ENCODE data around the gene SYNGR3.

Gene SYNGR3

DNA sequence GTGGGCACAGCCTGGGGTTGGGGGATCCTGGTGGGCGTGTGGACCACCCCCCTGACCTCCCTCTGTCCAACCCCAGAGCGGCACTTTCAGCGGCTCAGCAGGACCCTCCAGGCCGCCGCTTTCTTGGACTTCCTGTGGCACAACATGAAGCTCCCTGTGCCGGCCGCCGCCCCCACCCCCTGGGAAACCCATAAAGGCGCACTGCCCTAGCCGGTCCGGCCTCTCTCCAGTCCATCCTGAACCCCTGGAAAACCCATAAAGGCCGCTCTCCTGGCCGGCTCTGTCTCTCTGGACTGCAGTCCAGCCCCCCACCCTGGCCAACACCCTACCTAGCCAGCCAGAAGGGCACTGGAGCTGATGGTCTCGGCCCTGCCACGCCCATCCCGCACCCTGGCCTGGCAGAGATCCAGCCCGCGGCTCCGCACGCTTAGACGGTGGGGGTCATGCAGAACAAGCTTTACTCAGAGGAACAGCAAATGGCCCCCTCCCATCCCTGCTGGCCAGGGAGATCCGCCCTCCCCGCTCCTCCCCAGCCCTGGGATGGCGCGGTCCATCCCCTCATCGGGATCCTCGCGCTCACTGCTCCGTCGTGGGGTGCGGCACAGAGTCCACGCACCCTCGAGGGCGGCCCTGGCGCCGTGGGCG lies 11.2 kb upstream of the SYNGR3 start:
- no peak for DNase-seq

DNA sequence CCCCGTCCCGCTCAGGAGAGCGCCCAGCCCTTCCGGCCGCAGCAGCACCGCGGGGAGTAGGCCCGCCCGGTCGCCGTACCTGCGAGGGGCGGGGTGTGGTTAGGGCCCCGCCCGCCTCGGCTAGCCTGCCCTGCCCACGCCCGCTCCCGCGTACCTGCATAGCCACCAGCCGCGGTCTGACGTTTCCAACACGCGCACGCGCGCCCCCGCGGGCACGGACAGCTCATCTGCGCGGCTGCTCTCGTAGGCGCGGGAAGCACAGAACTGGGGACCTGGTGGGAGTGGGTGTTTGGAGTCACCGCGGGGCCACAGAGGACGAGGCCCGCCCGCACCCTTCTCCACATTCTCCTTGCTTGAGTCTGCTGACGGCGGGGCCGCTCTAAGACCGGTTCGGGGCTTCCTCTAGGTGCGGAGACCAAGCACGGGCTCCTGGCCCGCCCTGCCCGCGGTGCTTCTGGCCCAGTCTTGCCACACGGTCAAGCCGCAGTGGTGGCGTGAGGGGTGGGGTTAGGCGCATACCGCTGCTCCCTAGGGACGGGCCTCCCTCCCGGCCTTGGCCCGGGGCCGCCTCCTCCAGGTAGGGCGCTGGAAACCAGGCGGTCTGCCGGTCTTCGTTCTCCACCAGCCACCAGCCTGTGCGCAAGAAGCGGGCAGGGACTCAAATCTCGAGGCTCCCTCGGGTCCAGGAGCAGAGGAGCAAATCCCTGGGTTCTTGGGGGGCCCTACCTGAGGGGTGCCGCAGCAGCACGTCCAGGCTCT lies 10.3 kb upstream of the SYNGR3 start:
- peak; percentile 28 to 46 for DNase-seq

DNA sequence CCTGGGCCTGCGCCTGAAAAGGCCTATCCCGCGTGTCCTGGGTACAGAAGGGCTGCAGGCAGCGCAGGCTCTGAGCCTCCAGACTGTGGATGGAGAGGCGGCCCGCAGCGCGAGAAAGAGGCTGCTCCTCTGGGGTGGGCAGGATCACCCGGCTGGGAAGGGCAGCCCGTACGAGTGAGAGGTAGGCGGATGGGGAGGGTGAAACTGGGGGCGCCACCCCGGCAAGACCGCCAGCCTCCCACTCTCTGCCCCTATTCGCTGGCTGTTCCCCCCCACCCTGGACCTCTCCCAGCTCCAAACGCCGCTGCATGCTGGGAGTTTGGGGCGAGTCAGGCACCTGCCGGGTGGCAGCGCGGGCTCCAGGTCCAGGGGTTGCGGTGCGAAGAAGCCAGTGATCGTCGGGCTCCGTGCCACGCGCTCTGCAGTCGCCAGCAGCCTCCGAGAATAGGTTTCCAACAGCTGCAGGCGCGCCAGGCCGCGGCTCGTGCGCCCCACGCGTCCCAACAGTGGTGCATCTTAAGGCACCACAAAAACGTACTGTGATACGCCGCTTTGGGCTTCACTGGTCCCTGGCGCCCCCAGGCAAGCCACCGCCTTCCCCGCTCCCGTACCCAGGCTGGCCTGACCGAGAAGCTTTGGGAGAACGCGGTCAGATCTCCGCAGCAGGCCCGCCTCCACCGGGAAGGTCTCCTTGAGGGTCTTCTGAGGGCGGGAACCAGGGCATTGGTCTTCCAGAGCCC lies 9.6 kb upstream of the SYNGR3 start:
- no peak for DNase-seq

DNA sequence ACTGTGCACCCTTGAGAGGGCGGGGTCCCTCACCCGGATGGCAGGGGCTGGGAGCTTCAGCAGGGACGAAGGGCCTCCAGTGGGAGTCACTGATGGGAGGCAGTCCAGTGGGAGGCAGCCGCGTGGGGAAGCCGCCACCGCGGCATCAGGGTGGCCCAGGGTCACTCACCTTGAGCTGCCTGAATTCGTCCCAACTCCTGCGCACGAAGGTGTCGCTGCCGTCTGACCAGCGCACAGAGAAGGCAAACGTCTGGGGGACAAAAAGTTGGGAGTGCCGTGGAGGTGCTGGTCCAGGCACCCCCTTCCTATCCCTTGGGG lies 9.0 kb upstream of the SYNGR3 start:
- DNase-seq = no peak

DNA sequence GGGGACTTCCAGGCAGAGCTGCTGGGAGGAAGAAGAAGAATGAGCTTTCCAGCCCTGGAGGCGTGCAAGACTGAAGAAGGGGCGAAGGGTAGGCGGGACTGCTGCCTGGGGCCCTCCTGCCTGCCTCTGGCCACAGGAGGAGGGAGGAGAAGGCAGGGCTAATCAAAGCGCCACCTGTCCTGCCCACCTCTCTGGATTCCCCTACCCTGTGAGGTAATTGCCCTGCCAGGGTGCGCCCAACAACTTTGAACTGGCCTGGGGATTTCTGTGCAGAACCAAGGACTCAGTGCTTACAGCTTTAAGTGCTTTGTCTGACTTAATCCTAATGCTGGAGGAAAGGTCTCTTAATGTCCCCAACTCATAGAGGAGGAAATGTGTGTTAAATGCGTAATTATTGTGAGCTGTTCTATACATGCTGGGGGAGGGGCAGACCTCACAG lies 8.4 kb upstream of the SYNGR3 start, which contains the start of gene NOXO1:
NOXO1 (minus strand) TSS at position 72 of the 439 bp plus-strand sequence. CDS start 290 bp downstream, outside the sequence.
- no peak for DNase-seq

DNA sequence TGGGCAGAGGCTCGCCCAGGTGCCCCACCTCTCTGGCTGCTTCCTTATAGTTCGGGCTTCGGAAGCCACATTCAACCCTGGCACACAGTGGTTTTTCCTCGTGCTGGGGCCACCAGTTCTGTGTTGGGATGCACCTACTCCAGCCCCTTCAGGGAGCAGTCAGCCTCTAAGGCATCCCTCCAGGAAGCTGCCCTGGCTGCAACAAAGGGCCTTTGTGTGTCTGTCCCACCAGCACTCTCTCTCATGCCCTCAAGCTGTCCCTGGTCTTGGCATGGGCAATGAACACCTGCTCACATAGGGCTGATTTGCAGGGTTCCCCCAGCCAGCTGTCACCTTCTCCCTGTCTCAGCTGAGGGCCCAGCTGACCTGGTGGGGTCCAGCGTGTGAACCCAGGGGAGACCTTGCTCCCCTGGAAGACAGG lies 7.7 kb upstream of the SYNGR3 start:
- no peak for DNase-seq

DNA sequence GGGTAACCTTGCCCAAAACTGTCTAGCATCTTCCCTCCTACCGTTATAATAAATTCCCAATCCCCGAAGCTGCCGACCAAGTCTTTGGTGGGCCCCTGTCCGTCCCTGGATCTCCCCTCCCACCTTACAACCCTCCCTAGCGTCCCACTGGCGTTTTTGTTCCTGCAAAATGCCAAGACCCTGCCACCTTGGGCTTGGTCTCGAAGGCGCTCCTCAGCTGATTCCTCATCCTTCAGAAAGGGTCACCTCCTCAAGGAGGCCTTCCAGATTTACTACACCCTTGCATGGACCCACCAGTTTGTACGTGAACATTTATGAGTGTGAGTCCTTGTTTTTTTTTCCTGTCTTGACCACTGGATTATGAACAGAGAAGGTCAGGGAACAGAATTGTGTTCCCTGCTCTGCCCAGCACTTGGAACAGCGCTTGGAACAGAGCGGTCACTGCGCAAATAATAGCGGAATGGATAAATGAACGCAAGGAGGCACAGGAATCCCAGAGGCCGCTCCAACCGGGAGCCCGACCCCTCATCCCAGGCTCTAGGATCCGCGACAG lies 6.7 kb upstream of the SYNGR3 start:
- DNase-seq = no peak

DNA sequence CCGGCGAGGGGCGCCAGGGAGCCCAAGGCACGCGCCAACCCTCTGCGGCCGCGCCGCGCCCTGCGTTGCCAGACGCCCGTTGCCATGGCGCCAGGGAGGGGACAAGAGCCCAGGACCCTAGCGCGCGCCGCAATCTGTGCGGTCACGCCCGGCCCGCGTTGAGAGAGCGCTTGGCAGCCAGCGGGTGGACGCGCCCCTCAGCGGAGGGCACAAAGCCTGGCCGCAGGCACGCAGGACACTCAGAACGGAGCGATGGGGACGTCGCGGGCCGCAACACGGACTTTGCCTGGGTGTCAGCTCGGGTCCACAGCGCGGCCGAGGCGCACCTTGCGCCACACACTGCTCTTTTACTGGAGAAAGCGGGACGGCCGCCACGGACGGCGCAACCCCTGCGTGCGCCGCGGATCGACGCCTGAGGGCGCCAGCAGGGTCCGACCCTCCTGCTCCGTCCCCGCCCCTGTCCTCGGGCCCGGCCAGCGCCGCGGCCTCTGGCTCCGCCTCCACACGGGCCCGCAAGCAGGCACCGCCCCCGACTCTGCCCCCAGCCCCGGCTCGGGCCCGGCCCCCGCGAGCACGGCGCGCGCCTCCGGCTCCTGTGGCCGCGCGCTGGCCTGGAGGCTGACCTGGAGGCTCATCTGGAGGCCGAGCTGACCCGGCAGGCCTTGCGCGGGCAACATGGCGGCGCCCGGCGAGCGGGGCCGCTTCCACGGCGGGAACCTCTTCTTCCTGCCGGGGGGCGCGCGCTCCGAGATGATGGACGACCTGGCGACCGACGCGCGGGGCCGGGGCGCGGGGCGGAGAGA lies 6.0 kb upstream of the SYNGR3 start, which contains the start of gene GFER:
GFER (plus strand) TSS at position 650 of the 803 bp plus-strand sequence; CDS start at position 676, 26 bp downstream.
- peak; percentile 80 to 86 for DNase-seq

DNA sequence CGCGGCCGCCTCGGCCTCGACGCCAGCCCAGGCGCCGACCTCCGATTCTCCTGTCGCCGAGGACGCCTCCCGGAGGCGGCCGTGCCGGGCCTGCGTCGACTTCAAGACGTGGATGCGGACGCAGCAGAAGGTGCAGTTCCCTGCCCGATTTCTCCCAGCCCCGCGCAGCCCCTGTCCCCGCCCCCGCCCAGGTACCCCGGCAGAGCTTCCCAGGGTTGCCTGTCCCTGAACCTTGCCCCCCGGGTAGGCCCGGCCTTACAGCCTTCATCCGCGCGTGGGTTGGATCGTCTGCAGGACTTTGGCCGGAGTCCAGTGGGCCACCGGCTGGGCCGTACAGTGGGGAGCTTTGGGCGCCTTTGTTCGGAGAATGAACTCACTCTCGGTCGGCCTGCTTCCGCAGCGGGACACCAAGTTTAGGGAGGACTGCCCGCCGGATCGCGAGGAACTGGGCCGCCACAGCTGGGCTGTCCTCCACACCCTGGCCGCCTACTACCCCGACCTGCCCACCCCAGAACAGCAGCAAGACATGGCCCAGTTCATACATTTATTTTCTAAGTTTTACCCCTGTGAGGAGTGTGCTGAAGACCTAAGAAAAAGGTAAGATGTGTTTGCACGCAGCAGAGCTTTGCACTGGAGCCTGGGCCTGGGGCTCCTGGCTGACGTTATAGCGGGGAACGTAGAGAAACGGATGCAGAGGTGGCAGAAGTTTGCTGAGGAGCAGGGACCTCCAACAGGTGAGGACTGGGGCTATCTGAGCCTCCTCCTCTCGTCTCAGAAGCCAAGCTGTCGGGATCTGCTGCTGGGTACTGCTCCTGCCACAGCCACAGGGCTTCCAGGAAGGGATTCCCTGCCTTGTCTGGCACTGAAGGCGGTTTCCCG lies 5.2 kb upstream of the SYNGR3 start:
- no peak for DNase-seq

DNA sequence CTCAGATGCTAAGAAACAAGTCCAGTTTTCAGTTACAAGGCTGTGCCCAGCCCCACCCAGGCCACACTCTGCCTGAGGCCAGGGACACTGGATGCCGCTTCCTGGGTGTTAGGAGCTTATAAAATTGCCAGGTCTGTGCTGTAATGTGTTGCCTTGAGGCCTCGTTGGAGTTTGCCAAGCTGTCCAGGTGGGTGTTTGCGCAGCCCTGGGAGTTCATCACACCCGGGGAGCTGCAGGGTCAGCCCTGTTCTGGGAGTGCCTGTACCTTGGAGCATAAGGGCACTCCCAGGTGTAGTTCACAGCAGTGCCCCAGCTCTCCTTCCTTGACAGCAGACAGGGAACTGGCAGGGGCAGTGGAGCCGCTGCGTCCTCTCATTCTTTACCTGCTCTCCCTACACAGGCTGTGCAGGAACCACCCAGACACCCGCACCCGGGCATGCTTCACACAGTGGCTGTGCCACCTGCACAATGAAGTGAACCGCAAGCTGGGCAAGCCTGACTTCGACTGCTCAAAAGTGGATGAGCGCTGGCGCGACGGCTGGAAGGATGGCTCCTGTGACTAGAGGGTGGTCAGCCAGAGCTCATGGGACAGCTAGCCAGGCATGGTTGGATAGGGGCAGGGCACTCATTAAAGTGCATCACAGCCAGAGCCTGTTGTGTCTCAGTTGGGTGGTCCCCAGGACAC lies 4.2 kb upstream of the SYNGR3 start:
- no peak for DNase-seq

DNA sequence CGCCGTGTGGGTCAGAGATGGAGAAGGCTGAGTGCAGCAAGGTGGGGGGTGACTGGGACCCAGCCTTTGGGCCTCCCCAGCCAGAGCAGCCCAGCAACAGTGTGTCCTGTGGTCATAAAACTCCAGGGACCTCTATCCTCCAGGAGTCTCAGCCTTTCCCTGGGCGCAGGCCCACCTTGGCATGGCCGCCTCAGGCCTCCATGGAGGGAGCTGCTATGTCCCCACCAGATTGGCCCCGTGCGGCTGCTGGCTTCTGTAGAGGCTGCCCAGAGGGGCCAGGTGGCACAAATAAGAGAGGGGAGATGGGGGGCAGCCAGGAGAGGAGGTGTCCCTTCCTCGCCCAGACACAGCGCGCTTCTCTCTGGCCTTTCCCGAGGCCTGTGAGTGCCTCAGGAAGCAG lies 2.6 kb upstream of the SYNGR3 start:
- DNase-seq = no peak

DNA sequence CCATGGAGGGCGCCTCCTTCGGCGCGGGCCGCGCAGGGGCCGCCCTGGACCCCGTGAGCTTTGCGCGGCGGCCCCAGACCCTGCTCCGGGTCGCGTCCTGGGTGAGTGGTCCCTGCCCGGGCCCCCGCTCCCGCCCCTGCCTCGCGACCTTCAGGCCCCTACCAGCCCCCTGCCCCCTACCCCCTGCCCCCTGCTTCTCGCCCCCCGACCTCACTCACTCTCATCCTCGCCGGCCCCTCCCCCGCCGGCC lies 256 bp downstream of the SYNGR3 start:
- DNase-seq = no peak

DNA sequence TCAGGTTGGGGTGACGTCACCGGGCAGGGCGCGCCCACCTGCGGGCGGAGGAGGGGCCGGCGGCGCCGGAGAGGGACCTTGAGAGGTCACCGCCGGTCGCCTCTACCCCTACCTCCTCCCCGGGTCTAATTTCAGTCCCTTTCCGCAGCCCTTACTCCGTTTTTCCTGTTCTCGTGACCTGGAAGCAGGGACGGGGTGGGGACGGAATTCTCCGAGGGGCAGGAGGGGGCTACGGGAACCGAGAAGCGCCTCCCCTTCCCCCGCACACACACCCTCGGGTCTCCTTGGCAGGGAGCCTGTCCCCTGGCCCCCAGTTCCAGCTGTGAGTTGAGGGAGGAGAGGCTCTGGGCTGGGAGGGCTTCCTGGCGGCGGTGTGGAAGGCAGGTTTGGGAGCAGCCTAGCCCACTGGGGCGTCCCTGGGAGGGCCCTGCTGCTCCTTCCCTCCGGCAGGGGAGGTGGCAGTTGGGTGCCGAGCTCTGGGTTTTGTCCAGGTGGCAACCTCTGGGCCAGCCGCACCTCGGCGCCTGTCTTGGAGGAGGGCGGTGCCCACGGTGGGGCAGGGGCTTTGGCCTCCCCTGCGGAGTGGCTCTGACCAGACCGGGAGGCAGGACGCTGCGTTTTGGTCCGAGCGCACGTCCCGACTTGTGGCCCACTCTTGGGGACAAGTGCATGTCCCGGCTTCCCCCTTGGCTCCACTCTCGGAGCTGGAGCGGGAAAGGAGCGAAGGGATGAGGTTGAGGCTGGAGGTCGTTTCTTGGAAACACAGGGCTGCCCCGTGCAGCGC lies 773 bp downstream of the SYNGR3 start:
- DNase-seq = peak; percentile 64 to 72

DNA sequence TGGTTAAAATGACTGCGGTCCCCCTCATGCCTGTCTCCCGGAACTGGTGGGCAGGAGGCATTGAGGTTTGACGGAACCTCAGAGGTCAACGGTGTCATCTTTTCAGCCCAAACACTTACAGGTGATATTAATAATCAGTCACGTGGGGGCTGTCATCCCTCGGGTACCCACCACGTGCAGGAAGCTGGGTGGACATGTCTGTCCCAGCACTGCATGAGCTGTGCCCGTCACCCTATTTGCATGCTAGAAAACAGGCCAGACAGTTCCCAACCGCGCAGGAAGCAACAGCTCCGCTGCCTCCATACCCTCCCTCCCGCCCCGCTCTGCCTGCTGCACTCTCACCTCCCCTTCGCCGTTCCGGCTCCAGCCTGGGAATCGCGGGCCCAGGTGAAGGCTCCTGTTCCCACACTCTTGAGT lies 1.4 kb downstream of the SYNGR3 start:
- DNase-seq = peak; percentile 70 to 81

DNA sequence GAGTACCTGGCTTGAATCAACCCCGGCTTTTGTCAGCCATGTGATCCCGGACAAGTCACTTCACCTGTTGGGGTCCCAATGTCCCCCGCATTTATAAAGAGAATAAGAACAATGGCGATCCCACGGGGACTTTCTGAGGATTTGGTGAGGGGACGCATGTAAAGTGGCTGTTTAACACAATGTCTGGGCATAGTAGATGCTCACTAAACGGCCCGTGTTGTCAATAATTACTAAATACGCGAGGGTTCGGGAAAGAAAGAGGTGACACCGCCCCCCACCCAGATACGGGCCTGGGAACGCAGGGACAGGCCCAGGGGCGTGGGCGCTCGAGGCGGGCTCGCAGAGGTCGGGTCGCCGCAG lies 1.8 kb downstream of the SYNGR3 start:
- DNase-seq = no peak

DNA sequence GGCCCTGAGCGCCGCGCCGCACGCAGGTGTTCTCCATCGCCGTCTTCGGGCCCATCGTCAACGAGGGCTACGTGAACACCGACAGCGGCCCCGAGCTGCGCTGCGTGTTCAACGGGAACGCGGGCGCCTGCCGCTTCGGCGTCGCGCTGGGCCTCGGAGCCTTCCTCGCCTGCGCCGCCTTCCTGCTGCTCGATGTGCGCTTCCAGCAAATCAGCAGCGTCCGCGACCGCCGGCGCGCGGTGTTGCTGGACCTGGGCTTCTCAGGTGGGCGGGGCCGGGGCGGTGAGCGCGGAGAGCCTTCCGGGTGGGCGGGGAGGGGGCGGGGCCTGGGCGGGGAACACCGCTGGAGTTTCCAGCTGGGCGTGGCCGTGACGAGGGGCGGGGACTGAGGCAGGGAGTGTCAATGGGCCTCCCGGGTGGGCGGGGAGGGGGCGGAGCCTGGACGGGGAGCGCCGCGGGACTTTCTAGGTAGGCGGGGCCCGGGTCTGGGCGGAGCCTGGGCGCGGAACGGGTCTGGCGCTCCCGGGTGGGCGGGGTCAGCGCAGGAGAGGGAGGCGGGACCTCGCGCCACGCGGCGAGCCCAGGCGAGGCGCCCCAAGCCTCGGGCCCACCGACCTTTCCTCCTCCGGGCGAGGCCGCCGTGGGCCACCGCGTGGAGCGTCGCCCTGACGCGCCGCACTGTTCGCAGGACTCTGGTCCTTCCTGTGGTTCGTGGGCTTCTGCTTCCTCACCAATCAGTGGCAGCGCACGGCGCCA lies 2.4 kb downstream of the SYNGR3 start:
- DNase-seq = peak; percentile 97 to 98

DNA sequence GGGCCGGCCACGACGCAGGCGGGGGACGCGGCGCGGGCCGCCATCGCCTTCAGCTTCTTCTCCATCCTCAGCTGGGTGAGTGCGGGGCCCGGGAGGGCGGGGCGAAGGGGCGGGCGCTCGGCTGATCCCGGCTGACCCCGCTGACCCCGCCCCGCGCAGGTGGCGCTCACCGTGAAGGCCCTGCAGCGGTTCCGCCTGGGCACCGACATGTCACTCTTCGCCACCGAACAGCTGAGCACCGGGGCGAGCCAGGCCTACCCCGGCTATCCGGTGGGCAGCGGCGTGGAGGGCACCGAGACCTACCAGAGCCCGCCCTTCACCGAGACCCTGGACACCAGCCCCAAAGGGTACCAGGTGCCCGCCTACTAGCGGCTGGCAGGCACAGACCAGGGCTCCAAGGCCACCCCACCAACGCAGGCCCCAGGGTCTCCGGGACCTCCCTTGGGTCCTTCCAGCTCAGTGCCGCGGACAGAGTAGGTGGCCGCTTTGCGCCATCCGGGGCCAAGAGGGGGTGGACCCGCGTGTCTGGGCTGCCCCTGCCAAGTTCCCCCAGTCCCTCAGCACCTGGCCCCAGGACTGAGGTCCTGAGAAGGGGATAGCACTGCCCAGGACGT lies 3.0 kb downstream of the SYNGR3 start:
- no peak for DNase-seq

DNA sequence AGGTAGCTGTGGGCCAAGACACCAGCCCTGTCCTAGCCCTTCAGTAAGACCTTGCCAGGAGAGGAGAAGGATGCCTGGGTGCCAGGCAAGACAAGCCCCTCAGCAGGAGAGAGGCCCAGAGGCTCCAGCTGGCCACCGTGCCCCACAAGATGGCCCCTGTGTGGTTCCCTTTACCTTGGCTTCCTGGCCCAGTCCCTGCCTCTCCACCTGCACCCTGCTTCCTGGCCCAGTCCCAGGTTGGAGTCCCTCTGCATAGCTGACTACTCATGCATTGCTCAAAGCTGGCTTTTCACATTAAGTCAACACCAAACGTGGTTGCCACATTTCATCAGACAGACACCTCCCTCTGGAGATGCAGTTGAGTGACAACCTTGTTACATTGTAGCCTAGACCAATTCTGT lies 4.0 kb downstream of the SYNGR3 start:
- no peak for DNase-seq
